Measurements from ENCODE around the gene GPR162. TPM values are rescaled to one million over a fixed set of nuclear protein-coding genes. Genes with fewer than 3 reads are reported as not detected.

The GPR162 gene
- total RNA-seq, 1 experiment from 2014 or later, result 18.3 TPM

GRCh38 chr12:6822426-6823135, 960 bp downstream of the GPR162 start:
- TF ChIP-seq CTCF (conservative IDR thresholded peaks at IDR 0.05; ENCODE audit: low read depth, low read length) (no peak), EZH2 (IDR thresholded peaks at IDR 0.05; ENCODE audit: borderline replicate concordance, low read depth, low read length, poor library complexity, severe bottlenecking) (no peak)
- Histone ChIP-seq H3K27ac (ENCODE audit: low read depth, low read length, poor library complexity, severe bottlenecking) (peak overlapping the region; percentile 69), H3K27me3 (replicated peaks; ENCODE audit: insufficient read depth, low read depth, low read length, poor library complexity) (no peaks in the 10 kb centered on the region), H3K4me3 (ENCODE audit: low read depth, low read length, poor library complexity, severe bottlenecking) (peak overlapping the region; percentile 62), H3K36me3 (ENCODE audit: insufficient read depth, low read length, poor library complexity, severe bottlenecking) (no peaks in the 10 kb centered on the region), H3K4me1 (ENCODE audit: insufficient read depth, low read length, poor library complexity, severe bottlenecking) (peaks cover 37% of the 10 kb centered on the region), H3K9me3 (ENCODE audit: low read depth, low read length, poor library complexity, severe bottlenecking) (no peaks in the 10 kb centered on the region)
- no TSS peak for BruUV-seq (replicated peaks)
- ChIA-PET POLR2A (ENCODE audit: low non-redundant PET) (interaction anchor here (0.6 kb wide), 2 partner anchors 69 to 105 kb away, joined by 3 to 4 read pairs; no protein-coding TSS in a partner anchor), CTCF (interaction anchor here (1.9 kb wide), 1 partner anchor 70 kb away, joined by 6 read pairs; the partner anchor contains the start of gene MLF2)
- no peak for DNase-seq (ENCODE audit: low spot score)
- intact Hi-C loops (cut with micrococcal nuclease; ENCODE audit: unreplicated experiment), result no loop called here

GRCh38 chr12:6823182-6824084, 1.8 kb downstream of the GPR162 start:
- Histone ChIP-seq H3K27me3 (replicated peaks; ENCODE audit: insufficient read depth, low read depth, low read length, poor library complexity) (no peaks in the 10 kb centered on the region), H3K27ac (ENCODE audit: low read depth, low read length, poor library complexity, severe bottlenecking) (no peak overlapping the region), H3K4me1 (ENCODE audit: insufficient read depth, low read length, poor library complexity, severe bottlenecking) (peaks cover 37% of the 10 kb centered on the region), H3K36me3 (ENCODE audit: insufficient read depth, low read length, poor library complexity, severe bottlenecking) (no peaks in the 10 kb centered on the region), H3K4me3 (ENCODE audit: low read depth, low read length, poor library complexity, severe bottlenecking) (no peak overlapping the region), H3K9me3 (ENCODE audit: low read depth, low read length, poor library complexity, severe bottlenecking) (no peaks in the 10 kb centered on the region)
- TF ChIP-seq CTCF (conservative IDR thresholded peaks at IDR 0.05; ENCODE audit: low read depth, low read length), result no peak
- no peak for TF ChIP-seq EZH2 (IDR thresholded peaks at IDR 0.05; ENCODE audit: borderline replicate concordance, low read depth, low read length, poor library complexity, severe bottlenecking)
- CTCF ChIA-PET, result interaction anchor here (0.6 kb wide), 1 partner anchor 30 kb away, joined by 4 read pairs; no protein-coding TSS in a partner anchor
- POLR2A ChIA-PET (ENCODE audit: low non-redundant PET), result no interaction called here
- BruUV-seq (replicated peaks), result no TSS peak
- intact Hi-C loops (cut with micrococcal nuclease; ENCODE audit: unreplicated experiment), result no loop called here
- DNase-seq (ENCODE audit: low spot score), result no peak

- TF ChIP-seq EZH2 (IDR thresholded peaks at IDR 0.05; ENCODE audit: borderline replicate concordance, low read depth, low read length, poor library complexity, severe bottlenecking) (no peak), CTCF (conservative IDR thresholded peaks at IDR 0.05; ENCODE audit: low read depth, low read length) (no peak)
- no peak overlapping the region for H3K27ac ChIP-seq (ENCODE audit: low read depth, low read length, poor library complexity, severe bottlenecking)
- no peaks in the 10 kb centered on the region for H3K36me3 ChIP-seq (ENCODE audit: insufficient read depth, low read length, poor library complexity, severe bottlenecking)
- ChIA-PET POLR2A (ENCODE audit: low non-redundant PET) (no interaction called here), CTCF (interaction anchor here (0.6 to 1.0 kb wide), 3 partner anchors 30 to 71 kb away, joined by 3 to 6 read pairs (median 4); partner anchors contain the start of gene MLF2)
- no peak for DNase-seq (ENCODE audit: low spot score)
- BruUV-seq (replicated peaks), result no TSS peak
- H3K4me1 ChIP-seq (ENCODE audit: insufficient read depth, low read length, poor library complexity, severe bottlenecking), result peaks cover 37% of the 10 kb centered on the region
- no peaks in the 10 kb centered on the region for H3K9me3 ChIP-seq (ENCODE audit: low read depth, low read length, poor library complexity, severe bottlenecking)
- no peak overlapping the region for H3K4me3 ChIP-seq (ENCODE audit: low read depth, low read length, poor library complexity, severe bottlenecking)
- intact Hi-C loops (cut with micrococcal nuclease; ENCODE audit: unreplicated experiment), result no loop called here
- no peaks in the 10 kb centered on the region for H3K27me3 ChIP-seq (replicated peaks; ENCODE audit: insufficient read depth, low read depth, low read length, poor library complexity)
Measured at GRCh38 chr12:6824085-6824775, 2.6 kb downstream of the GPR162 start.

All from A673 (cell line).